LNCaP clone FGC (cell line): Measurements from ENCODE around the gene NEMP1.
A peak's percentile ranks its signal among the peaks of the same experiment; 100 is the strongest.

Source experiments
- DNase-seq: peaks from one replicate; pipeline ENCODE4 v3.0.0-alpha.2; 2011; ENCODE audit warnings: low read depth
- H3K4me3 ChIP-seq: 2 replicates; pipeline ENCODE4 v1.5.1; 2011; ENCODE audit warnings: mild to moderate bottlenecking, low read depth, low read length, control low read depth
- CTCF ChIP-seq: IDR thresholded peaks from 2 replicates; pipeline ENCODE4 v1.5.1; 2012; ENCODE audit warnings: mild to moderate bottlenecking; ENCODE audit not compliant: control insufficient read depth, insufficient read depth; ENCODE audit errors: extremely low read depth

The NEMP1 gene

DNA sequence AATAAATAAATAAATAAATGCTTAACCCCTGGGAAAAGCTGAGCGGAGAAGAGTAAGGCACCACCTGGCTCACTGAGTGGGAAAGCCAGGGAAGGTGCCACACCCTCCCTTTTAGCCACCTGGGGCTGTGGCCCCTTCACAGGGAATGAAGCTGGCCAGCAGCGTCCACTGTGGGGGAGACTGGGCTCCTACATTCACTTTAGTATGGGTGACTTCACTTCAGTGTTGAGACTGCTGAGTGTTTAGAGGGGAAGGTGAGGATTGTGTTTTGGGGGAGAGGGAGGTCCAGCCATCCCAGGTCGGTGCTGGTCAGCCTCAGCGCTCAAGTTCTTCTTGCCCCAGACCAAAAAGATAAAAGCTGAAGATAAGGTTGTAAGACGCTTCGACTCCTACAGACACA, 11.9 kb upstream of the NEMP1 start:
- H3K4me3 ChIP-seq, result no peak overlapping the region
- TF ChIP-seq CTCF, result no peak
- DNase-seq, result no peak

DNA sequence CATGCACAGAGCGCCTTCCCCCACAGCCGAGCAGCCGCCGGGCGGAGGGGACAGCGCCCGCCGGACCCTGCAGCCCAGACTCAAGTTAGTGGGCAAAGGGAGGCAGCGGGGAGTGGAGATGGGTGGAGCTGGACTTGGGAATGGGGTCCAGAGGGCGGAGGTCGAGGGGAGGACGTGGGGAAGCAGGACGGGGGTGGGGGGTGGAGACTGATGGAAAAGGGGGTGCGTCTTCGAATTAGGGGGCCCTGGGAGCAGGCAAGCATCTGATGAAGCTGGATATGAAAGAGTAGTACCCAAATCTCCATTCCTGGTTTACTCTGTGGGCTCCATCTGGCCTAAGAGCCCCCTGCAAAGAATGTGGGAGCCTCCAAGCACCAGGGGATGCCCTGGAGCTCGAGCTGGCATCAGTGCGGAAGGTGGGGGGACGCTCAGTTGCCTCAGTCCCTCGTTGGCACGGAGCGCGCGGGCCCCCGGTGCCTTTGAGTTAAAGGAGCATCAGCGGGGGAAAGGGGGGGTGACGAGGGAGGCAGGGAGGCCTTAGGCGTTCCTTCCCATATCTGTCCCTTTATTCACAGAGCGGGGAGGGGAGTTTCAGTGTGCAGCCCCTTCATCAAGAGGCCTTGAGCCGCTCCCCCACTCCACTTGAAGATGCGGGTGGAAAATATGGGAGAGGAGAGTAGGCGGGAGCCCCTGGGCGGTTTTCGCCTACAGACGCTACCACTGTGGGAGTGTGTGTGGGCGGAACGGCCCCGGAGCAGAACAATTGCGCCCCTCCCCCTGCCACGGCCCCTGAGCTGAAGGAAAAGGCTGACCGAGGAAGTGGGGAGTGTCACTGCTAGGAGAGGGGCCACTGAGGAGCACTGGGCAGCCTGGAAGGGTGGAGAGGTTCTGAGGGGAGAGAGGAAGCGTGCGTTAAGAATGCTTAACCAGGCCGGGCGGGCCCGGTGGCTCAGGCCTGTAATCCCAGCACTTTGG, 11.0 kb upstream of the NEMP1 start:
- no peak for DNase-seq
- H3K4me3 ChIP-seq, result peak overlapping the region; percentile 76
- TF ChIP-seq CTCF, result no peak

DNA sequence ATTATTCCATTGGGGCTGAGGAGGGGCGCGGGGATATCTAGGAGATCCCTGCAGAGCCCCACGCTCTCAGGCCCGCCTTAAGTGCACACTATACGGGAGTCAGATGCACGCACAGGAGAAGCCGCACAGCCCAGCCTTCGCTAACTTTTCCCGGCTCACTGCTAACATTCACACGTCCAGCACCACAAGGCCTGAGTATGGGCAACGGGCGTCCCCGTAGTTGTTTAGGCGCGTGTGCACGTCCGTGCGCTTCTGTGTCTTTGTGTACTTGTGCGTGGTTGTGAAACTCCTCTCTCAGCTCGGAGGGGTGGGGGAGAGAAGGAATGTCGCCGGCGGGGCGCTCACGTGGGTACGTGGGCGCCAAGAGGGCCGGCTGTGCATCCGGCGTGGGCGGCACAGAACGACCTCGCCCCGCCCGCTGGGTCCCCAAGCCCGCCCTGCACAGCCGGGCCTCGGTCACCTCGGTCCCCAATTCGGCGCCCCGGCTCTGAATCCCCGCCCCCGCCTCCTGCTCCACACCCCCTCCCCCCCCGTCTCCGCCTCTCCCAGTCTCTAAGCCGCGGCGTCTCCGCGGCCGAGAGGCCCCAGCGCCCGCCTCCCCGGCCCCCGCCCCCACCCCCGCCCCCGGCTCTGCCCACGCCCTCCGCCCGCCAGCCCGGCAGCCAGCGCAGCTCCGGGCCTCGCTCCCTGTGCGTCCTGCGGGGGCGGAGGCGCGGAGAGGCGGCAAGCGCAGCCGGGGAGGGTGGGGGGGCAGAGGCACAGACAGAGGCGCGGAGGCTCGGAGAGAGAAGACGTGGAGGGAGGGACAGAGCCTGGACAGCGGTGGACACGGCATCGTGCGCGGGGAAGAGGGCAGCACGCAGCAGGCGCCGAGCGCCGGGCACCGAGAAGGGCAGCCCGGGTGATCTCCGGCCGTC, 10.0 kb upstream of the NEMP1 start, which contains the start of gene NAB2:
TSS of gene NAB2 (plus strand) at position 761 of the 917 bp plus-strand sequence. CDS start 158 bp downstream, outside the sequence.
- peak; percentile 76 for DNase-seq
- peak within 1 kb of the TSS; percentile 76 for H3K4me3 ChIP-seq
- no peak for TF ChIP-seq CTCF

GRCh38 chr12:57087691-57088353, 9.2 kb upstream of the NEMP1 start:
- DNase-seq, result no peak
- no peak for TF ChIP-seq CTCF
- H3K4me3 ChIP-seq, result peak overlapping the region; percentile 58

DNA sequence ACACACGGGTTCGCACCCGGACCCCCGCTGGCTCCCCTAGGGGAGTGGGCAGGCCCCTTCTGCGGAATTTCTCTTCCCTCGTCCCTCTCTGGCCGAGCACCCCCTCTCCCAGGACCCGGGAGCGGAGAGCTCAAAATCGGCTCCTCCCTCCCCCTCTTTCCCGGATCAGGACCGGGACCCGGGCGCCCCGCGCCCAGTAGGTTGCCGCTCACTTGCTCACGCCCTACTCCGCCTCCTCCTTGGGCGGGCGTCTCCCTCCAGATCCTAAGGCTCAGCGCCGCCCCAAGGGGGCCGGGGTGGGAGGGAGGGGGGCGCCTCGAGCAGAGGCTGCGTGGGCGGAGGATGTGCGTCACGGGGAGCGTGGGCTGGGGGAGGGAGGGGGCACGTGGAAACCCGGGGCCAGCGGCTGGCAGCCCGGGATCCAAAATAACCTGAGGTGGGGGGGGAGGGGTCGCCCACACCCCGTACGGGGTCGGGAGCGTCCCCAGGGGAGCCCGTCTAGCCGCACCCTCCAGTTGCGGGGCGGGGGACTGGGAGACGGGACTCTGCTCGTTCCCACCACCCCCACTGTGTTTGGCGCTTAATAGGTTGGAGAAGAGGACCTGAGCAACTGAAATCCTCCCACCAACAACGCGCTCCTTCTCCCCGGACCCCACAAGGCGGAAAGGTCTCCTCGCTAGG, 8.6 kb upstream of the NEMP1 start:
- H3K4me3 ChIP-seq, result peak overlapping the region; percentile 58
- no peak for DNase-seq
- TF ChIP-seq CTCF, result no peak

- peak overlapping the region; percentile 58 for H3K4me3 ChIP-seq
- DNase-seq, result no peak
- TF ChIP-seq CTCF, result no peak
Observed at GRCh38 chr12:57086493-57087009, 8.0 kb upstream of the NEMP1 start.
